ENCODE data around the gene GALNT16. TPM values are rescaled to one million over a fixed set of nuclear protein-coding genes. Genes with fewer than 3 reads are reported as not detected.

GALNT16 gene
- polyA plus RNA-seq, 3 donors: 0.01 TPM; not detected in 2

DNA sequence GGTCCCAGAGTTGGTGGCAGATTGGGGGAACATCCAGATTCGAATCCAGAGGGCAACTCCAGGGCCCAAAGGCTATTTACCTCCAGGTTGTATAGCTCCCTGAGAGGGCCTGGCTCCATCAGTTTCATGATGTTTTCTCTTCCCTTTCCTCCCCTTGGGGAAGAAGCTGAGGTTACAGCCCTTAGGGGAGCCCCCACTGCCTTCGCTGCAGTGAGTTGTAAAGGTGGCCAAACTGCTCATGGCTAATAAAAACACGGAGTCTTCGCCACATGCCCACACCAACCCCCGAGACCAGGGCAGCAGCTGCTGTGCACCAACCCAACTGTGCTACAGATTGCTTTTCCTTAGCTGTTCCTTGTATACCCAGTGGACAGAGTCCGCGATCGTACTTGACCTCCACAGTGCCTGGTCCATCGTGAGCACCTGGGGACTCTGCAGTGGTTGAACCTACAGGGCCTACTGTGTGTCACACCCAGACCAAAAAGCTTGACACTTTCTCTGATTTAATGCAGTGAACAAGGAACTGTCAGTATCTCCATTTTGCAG is 20.9 kb downstream of the GALNT16 start:
- 96% methylated on average over 8 of the region's 9 CpGs for WGBS (ENCODE audit: insufficient coverage)
- no peaks in the 10 kb centered on the region for H3K4me1 Mint-ChIP-seq
- no peaks in the 10 kb centered on the region for H3K36me3 Mint-ChIP-seq
- intact Hi-C loops (cut with micrococcal nuclease): no loop called here
- no peaks in the 10 kb centered on the region for H3K79me2 ChIP-seq (ENCODE audit: insufficient read depth, low read length)
- H3K9me3 ChIP-seq (replicated peaks in 1 of 2; ENCODE audit: control insufficient read depth in 1 of 2, insufficient read depth in 1 of 2, low read length in 2 of 2): no peaks in the 10 kb centered on the region
- TF ChIP-seq, protein P1, sequence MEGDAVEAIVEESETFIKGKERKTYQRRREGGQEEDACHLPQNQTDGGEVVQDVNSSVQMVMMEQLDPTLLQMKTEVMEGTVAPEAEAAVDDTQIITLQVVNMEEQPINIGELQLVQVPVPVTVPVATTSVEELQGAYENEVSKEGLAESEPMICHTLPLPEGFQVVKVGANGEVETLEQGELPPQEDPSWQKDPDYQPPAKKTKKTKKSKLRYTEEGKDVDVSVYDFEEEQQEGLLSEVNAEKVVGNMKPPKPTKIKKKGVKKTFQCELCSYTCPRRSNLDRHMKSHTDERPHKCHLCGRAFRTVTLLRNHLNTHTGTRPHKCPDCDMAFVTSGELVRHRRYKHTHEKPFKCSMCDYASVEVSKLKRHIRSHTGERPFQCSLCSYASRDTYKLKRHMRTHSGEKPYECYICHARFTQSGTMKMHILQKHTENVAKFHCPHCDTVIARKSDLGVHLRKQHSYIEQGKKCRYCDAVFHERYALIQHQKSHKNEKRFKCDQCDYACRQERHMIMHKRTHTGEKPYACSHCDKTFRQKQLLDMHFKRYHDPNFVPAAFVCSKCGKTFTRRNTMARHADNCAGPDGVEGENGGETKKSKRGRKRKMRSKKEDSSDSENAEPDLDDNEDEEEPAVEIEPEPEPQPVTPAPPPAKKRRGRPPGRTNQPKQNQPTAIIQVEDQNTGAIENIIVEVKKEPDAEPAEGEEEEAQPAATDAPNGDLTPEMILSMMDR (IDR thresholded peaks at IDR 0.05): no peak
- no peaks in the 10 kb centered on the region for H3K36me3 ChIP-seq (replicated peaks in 1 of 2; ENCODE audit: control insufficient read depth in 1 of 2, insufficient read depth in 2 of 2, low read length in 2 of 2)
- H3K9me3 Mint-ChIP-seq: peaks cover 0 to 8% (median 2%) of the 10 kb centered on the region in 7 donors
- H2AFZ ChIP-seq (ENCODE audit: insufficient read depth, low read depth, low read length, poor library complexity, severe bottlenecking): no peak overlapping the region
- H3K9ac ChIP-seq (ENCODE audit: insufficient read depth, low read length, poor library complexity, severe bottlenecking): no peak overlapping the region
- H4K20me1 ChIP-seq (ENCODE audit: insufficient read depth, low read length): no peaks in the 10 kb centered on the region
- no peak overlapping the region for H3K4me3 ChIP-seq (replicated peaks in 1 of 3; ENCODE audit: low read depth in 2 of 3, low read length in 3 of 3)
- no peak overlapping the region for H3K27ac Mint-ChIP-seq
- DNase-seq: no peak
- peaks cover 5 to 14% (median 14%) of the 10 kb centered on the region in 3 donors for H3K27me3 Mint-ChIP-seq (ENCODE audit: low read depth in 3 of 3)
- no peaks in the 10 kb centered on the region for H3K4me1 ChIP-seq (ENCODE audit: control insufficient read depth in 1 of 2, insufficient read depth in 2 of 2, low read length in 2 of 2)
- no peak overlapping the region for H3K4me2 ChIP-seq (replicated peaks; ENCODE audit: extremely low read depth, low read length, poor library complexity, severe bottlenecking)
- no peaks in the 10 kb centered on the region for H3K27me3 ChIP-seq (ENCODE audit: control insufficient read depth in 2 of 2, insufficient read depth in 2 of 2, low read length in 2 of 2)
- no peak overlapping the region for H3K27ac ChIP-seq (ENCODE audit: low read depth in 1 of 2, low read length in 2 of 2)
- no peak overlapping the region for H3K4me3 Mint-ChIP-seq

DNA sequence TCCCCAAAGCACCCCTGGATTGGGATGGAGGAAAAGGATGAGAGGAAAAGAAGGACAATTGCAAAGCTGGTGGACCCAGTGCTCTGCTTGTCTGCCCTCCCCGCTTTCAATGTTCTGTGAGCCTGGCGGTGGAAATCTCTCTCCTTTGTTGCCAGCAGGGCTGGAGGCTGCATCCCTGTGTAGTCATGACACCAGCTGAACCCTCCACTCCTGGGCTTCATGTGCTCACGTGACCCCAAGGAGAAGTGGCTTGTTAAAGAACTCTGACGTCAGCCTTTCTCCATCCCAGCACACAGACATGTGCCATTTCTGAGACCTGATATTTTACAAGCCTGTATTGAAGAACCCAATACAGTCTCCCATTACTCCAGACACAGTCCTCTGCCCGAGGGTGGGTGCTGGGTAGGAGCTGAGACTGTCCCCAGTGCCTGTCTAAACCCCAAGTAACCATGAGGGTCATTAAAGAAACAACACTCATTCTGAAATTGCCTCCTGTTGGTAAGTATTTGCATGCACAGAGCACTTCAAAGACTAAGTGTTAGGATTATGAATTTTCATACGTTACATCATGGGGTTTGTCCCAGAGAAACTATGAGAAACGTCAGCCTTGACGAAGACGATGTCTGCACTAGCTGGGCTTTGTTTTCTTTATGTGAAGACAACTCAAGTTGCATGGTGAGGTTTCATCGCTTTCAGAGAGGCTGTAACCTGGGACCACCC is 21.7 kb downstream of the GALNT16 start:
- no peak overlapping the region for H3K27ac ChIP-seq (ENCODE audit: low read depth in 1 of 2, low read length in 2 of 2)
- H3K4me3 ChIP-seq (replicated peaks in 1 of 3; ENCODE audit: low read depth in 2 of 3, low read length in 3 of 3): no peak overlapping the region
- H4K20me1 ChIP-seq (ENCODE audit: insufficient read depth, low read length): no peaks in the 10 kb centered on the region
- H3K36me3 Mint-ChIP-seq: no peaks in the 10 kb centered on the region
- WGBS (ENCODE audit: insufficient coverage): 89% methylated on average over 7 of the region's 10 CpGs
- intact Hi-C loops (cut with micrococcal nuclease): no loop called here
- no peak overlapping the region for H3K4me3 Mint-ChIP-seq
- TF ChIP-seq, protein P1 (IDR thresholded peaks at IDR 0.05): no peak
- H3K27ac Mint-ChIP-seq: no peak overlapping the region
- no peaks in the 10 kb centered on the region for H3K9me3 ChIP-seq (replicated peaks in 1 of 2; ENCODE audit: control insufficient read depth in 1 of 2, insufficient read depth in 1 of 2, low read length in 2 of 2)
- no peak overlapping the region for H3K4me2 ChIP-seq (replicated peaks; ENCODE audit: extremely low read depth, low read length, poor library complexity, severe bottlenecking)
- peaks cover 7 to 14% (median 10%) of the 10 kb centered on the region in 3 donors for H3K27me3 Mint-ChIP-seq (ENCODE audit: low read depth in 3 of 3)
- H3K27me3 ChIP-seq (ENCODE audit: control insufficient read depth in 2 of 2, insufficient read depth in 2 of 2, low read length in 2 of 2): no peaks in the 10 kb centered on the region
- no peak overlapping the region for H2AFZ ChIP-seq (ENCODE audit: insufficient read depth, low read depth, low read length, poor library complexity, severe bottlenecking)
- peaks cover 0 to 7% (median 0%) of the 10 kb centered on the region in 7 donors for H3K9me3 Mint-ChIP-seq
- no peaks in the 10 kb centered on the region for H3K4me1 ChIP-seq (ENCODE audit: control insufficient read depth in 1 of 2, insufficient read depth in 2 of 2, low read length in 2 of 2)
- no peak overlapping the region for H3K9ac ChIP-seq (ENCODE audit: insufficient read depth, low read length, poor library complexity, severe bottlenecking)
- peak in 1 of 3 donors; percentile 8 for DNase-seq
- H3K4me1 Mint-ChIP-seq: no peaks in the 10 kb centered on the region
- no peaks in the 10 kb centered on the region for H3K79me2 ChIP-seq (ENCODE audit: insufficient read depth, low read length)
- H3K36me3 ChIP-seq (replicated peaks in 1 of 2; ENCODE audit: control insufficient read depth in 1 of 2, insufficient read depth in 2 of 2, low read length in 2 of 2): no peaks in the 10 kb centered on the region
